NCI-H1417 treated with DMSO at 0.1 percent for 48 hours (cell line): ENCODE measurements around the gene LRRC3C.
"Not testable (repeated sequence)": the region's sequence is repeated elsewhere in the genome, so short reads cannot be mapped to it uniquely, and the experiment has no call there.

Source experiments
- DNase-seq: peaks from one replicate; lab custom pipeline; 2025; lab: John Stamatoyannopoulos, UW

Gene LRRC3C

GRCh38 chr17:39927101-39927928 is at the start of gene LRRC3C, which contains the start of gene ORMDL3:
Gene LRRC3C (plus strand): TSS chr17:39927732. CDS start chr17:39941524, 13,792 bp downstream.
Gene ORMDL3 (minus strand): TSS chr17:39927601. CDS start chr17:39924203, 3,398 bp downstream.
- peak; percentile 44 for DNase-seq

- not testable (repeated sequence) for DNase-seq
Measured at GRCh38 chr17:39886102-39886501, 41.4 kb upstream of the LRRC3C start.

GRCh38 chr17:39887078-39887477 is 40.5 kb upstream of the LRRC3C start:
- DNase-seq = no peak

- DNase-seq = no peak
Measured at GRCh38 chr17:39889200-39889599, 38.3 kb upstream of the LRRC3C start.

- DNase-seq = no peak
Measured at GRCh38 chr17:39894681-39895376, 32.7 kb upstream of the LRRC3C start.

GRCh38 chr17:39898088-39898487 is 29.4 kb upstream of the LRRC3C start:
- no peak for DNase-seq

GRCh38 chr17:39899215-39899614 is 28.3 kb upstream of the LRRC3C start:
- no peak for DNase-seq

GRCh38 chr17:39902027-39902426 is 25.5 kb upstream of the LRRC3C start:
- DNase-seq = not testable (repeated sequence)

GRCh38 chr17:39903158-39903884 is 24.2 kb upstream of the LRRC3C start:
- no peak for DNase-seq

GRCh38 chr17:39904990-39905288 is 22.6 kb upstream of the LRRC3C start:
- DNase-seq = no peak

- no peak for DNase-seq
Measured at GRCh38 chr17:39908789-39909352, 18.7 kb upstream of the LRRC3C start.

GRCh38 chr17:39913989-39914388 is 13.5 kb upstream of the LRRC3C start:
- no peak for DNase-seq

GRCh38 chr17:39915559-39915958 is 12.0 kb upstream of the LRRC3C start:
- no peak for DNase-seq

GRCh38 chr17:39916918-39917317 is 10.6 kb upstream of the LRRC3C start:
- no peak for DNase-seq

- no peak for DNase-seq
Measured at GRCh38 chr17:39919087-39919683, 8.3 kb upstream of the LRRC3C start.

- DNase-seq = no peak
Measured at GRCh38 chr17:39920218-39921210, 7.0 kb upstream of the LRRC3C start.

GRCh38 chr17:39921323-39921722 is 6.2 kb upstream of the LRRC3C start:
- DNase-seq = no peak

GRCh38 chr17:39922006-39922405 is 5.5 kb upstream of the LRRC3C start:
- no peak for DNase-seq

- no peak for DNase-seq
Measured at GRCh38 chr17:39923230-39923629, 4.3 kb upstream of the LRRC3C start.

GRCh38 chr17:39923836-39924690 is 3.5 kb upstream of the LRRC3C start:
- DNase-seq = no peak
